HepG2 (cell line): ENCODE measurements around the gene ANKUB1. TPM values are rescaled to one million over a fixed set of nuclear protein-coding genes. Genes with fewer than 3 reads are reported as not detected.

Experiments used
- HNRNPUL1 ChIP-seq: fragments of 200-400 bp; formaldehyde crosslinking; IDR thresholded peaks from 2 replicates; pipeline ENCODE4 v1.6.1; 2017; ENCODE audit warnings: low read depth, mild to moderate bottlenecking, low read length, moderate library complexity
- PRDM15 ChIP-seq: sonication (generic); formaldehyde crosslinking; IDR thresholded peaks from 2 replicates; pipeline ENCODE4 v1.4.0; 2020; ENCODE audit warnings: missing genetic modification reagents
- TEAD3 ChIP-seq: optimal IDR thresholded peaks from 2 replicates; pipeline ENCODE3; 2016; ENCODE audit warnings: borderline replicate concordance
- ZFP36 ChIP-seq: fragments of 150-350 bp; IDR thresholded peaks from 2 replicates; pipeline ENCODE4 v1.6.1; 2018; ENCODE audit warnings: borderline replicate concordance, low read length, low read depth; ENCODE audit not compliant: partially characterized antibody
- ZNF17 ChIP-seq: sonication (generic); formaldehyde crosslinking; IDR thresholded peaks from 2 replicates; pipeline ENCODE4 v1.5.0; 2020; ENCODE audit warnings: mild to moderate bottlenecking, missing genetic modification reagents
- ZNF30 ChIP-seq: sonication (generic); formaldehyde crosslinking; IDR thresholded peaks from 2 replicates; pipeline ENCODE4 v1.5.0; 2020; ENCODE audit warnings: mild to moderate bottlenecking, missing genetic modification reagents
- ZNF484 ChIP-seq: sonication (generic); formaldehyde crosslinking; IDR thresholded peaks from 2 replicates; pipeline ENCODE4 v1.5.1; 2020; ENCODE audit warnings: mild to moderate bottlenecking, low read depth, missing genetic modification reagents, borderline replicate concordance
- ZNF557 ChIP-seq: sonication (generic); formaldehyde crosslinking; IDR thresholded peaks from 2 replicates; pipeline ENCODE4 v1.4.0; 2020; ENCODE audit warnings: missing genetic modification reagents
- ZNF674 ChIP-seq: sonication (generic); formaldehyde crosslinking; IDR thresholded peaks from 2 replicates; pipeline ENCODE4 v1.5.0; 2020; ENCODE audit warnings: low read depth, mild to moderate bottlenecking, missing genetic modification reagents
- ZSCAN22 ChIP-seq: sonication (generic); formaldehyde crosslinking; IDR thresholded peaks from 2 replicates; pipeline ENCODE4 v1.4.0; 2020; ENCODE audit warnings: mild to moderate bottlenecking, missing genetic modification reagents
- ZZZ3 ChIP-seq: sonication (generic); formaldehyde crosslinking; IDR thresholded peaks from 2 replicates; pipeline ENCODE4 v1.4.0; 2020; ENCODE audit warnings: missing genetic modification reagents, mild to moderate bottlenecking, borderline replicate concordance
- polyA plus RNA-seq, 8 experiments: library from polyadenylated mRNA; depleted of rRNA in 3 of 8; stranded (reverse) in 7 of 8; unstranded in 1 of 8; fragments of >200 nt; fragmentation: Illumina TruSeq in 4 of 8; extraction: Trizol in 4 of 8; gene quantifications; 2 replicates each; pipeline versions ENCODE4 v1.2.1 to v1.2.3, GENCODE V29; 2011 to 2016; ENCODE audit warnings: low read depth in 4 of 8, missing spikeins in 1 of 8, mixed read lengths in 1 of 8; ENCODE audit not compliant: insufficient read depth in 1 of 8
- total RNA-seq, 5 experiments: library from RNA; depleted of rRNA; stranded (reverse); fragments of >200 nt; fragmentation: Illumina TruSeq; extraction: Trizol; gene quantifications; 2 replicates each; pipeline ENCODE4 v1.2.3, GENCODE V29; 2016; ENCODE audit warnings: low read depth in 1 of 5
- TF ChIP-seq, protein P1 (sequence below): sonication (generic); formaldehyde crosslinking; IDR thresholded peaks from 2 replicates; pipeline ENCODE4 v1.5.0; 2020; ENCODE audit warnings: mild to moderate bottlenecking, missing genetic modification reagents
- TF ChIP-seq, protein P2 (sequence below): sonication (generic); formaldehyde crosslinking; IDR thresholded peaks from 2 replicates; pipeline ENCODE4 v1.5.1; 2020; ENCODE audit warnings: mild to moderate bottlenecking, missing genetic modification reagents
- TF ChIP-seq, protein P3 (sequence below), 2 experiments: sonication (generic) in 1 of 2; formaldehyde crosslinking in 1 of 2; IDR thresholded peaks; 2 replicates each; pipeline versions ENCODE4 v1.5.1 to v1.6.1; 2011 to 2020; ENCODE audit warnings: borderline replicate concordance in 1 of 2, low read depth in 1 of 2, low read length in 1 of 2, mild to moderate bottlenecking in 1 of 2, missing genetic modification reagents in 1 of 2, moderate library complexity in 1 of 2
- TF ChIP-seq, protein P4 (sequence below): IDR thresholded peaks from 2 replicates; pipeline ENCODE4 v1.6.1; 2016; ENCODE audit warnings: missing compliant biosample characterization, missing genetic modification reagents, borderline replicate concordance

The ANKUB1 gene
- total and polyA plus RNA-seq, 2 of the 13 experiments (the other 11 are each of a cell fraction or from before 2014, with no cell fraction given): not detected

DNA sequence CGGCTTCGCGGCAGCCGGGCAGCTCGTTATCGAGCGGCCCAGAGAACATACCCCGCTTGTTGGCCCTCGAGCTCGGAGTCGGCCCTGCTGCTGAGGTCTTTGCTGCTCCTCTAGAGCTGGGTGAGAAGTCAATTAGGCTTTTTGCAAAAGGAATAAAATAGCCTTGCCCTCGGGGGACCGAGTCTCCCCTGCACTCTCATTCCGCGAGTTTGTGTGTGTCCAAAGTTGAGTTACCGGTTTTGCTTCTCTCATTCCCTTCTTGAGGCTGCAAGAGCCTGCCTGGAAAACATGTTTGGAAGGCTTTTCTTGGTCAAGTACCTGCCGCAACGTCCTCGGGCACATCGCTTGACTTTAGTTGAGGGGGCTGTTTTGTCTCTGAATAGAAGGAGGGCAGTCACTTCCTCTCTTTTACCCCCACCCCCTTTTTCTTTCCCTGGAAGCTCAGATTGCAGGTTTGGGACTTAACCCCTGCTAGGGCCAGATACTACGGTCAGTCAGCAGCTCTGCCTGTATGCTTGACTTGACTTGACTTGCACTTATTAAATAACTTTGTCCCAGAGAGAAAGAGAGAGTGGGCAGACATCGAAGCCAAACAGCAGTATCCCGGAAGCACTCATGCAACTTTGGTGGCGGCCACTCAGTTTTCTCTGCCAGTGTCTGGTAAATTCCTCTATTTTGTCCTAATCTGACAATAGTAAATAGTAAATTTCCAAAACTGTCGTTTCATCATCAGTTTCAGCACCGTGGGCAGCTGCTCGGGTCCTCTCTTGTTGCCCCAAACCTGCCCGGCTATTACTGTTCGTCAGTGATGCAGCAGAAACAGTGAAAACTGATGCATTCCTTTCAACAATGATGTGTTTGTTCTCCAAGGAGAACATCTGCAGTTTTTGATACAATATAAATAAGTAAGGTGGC, 21.3 kb upstream of the ANKUB1 start (continued):
- TF ChIP-seq, protein P1, sequence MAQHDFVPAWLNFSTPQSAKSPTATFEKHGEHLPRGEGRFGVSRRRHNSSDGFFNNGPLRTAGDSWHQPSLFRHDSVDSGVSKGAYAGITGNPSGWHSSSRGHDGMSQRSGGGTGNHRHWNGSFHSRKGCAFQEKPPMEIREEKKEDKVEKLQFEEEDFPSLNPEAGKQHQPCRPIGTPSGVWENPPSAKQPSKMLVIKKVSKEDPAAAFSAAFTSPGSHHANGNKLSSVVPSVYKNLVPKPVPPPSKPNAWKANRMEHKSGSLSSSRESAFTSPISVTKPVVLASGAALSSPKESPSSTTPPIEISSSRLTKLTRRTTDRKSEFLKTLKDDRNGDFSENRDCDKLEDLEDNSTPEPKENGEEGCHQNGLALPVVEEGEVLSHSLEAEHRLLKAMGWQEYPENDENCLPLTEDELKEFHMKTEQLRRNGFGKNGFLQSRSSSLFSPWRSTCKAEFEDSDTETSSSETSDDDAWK (CRISPR knock-in tag): no peak
- TF ChIP-seq ZNF484 (CRISPR knock-in tag) (no peak), ZZZ3 (CRISPR knock-in tag) (0 out of 2 replicates have a peak, but pooled peaks have one; percentile 58), ZFP36 (no peak), PRDM15 (CRISPR knock-in tag) (no peak), ZNF674 (CRISPR knock-in tag) (no peak), ZNF557 (CRISPR knock-in tag) (no peak), ZNF30 (no peak), ZSCAN22 (CRISPR knock-in tag) (no peak), ZNF17 (CRISPR knock-in tag) (no peak), HNRNPUL1 (no peak), TEAD3 (CRISPR knock-in tag) (peak; percentile 39)
- TF ChIP-seq, protein P2, sequence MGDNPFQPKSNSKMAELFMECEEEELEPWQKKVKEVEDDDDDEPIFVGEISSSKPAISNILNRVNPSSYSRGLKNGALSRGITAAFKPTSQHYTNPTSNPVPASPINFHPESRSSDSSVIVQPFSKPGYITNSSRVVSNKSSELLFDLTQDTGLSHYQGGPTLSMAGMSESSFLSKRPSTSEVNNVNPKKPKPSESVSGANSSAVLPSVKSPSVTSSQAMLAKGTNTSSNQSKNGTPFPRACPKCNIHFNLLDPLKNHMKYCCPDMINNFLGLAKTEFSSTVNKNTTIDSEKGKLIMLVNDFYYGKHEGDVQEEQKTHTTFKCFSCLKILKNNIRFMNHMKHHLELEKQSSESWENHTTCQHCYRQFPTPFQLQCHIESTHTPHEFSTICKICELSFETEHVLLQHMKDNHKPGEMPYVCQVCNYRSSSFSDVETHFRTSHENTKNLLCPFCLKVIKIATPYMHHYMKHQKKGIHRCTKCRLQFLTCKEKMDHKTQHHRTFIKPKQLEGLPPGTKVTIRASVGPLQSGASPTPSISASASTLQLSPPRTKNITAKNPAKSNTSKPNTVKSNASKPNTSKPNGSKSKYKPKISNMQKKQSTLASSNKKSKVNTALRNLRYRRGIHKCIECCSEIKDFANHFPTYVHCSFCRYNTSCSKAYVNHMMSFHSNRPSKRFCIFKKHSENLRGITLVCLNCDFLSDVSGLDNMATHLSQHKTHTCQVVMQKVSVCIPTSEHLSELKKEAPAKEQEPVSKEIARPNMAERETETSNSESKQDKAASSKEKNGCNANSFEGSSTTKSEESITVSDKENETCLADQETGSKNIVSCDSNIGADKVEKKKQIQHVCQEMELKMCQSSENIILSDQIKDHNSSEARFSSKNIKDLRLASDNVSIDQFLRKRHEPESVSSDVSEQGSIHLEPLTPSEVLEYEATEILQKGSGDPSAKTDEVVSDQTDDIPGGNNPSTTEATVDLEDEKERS (CRISPR knock-in tag): no peak
- TF ChIP-seq, protein P3, sequence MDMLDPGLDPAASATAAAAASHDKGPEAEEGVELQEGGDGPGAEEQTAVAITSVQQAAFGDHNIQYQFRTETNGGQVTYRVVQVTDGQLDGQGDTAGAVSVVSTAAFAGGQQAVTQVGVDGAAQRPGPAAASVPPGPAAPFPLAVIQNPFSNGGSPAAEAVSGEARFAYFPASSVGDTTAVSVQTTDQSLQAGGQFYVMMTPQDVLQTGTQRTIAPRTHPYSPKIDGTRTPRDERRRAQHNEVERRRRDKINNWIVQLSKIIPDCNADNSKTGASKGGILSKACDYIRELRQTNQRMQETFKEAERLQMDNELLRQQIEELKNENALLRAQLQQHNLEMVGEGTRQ (IDR thresholded peaks at IDR 0.05; ENCODE audit: low read depth, low read length): no peak
- TF ChIP-seq, protein P3 (CRISPR knock-in tag; IDR thresholded peaks at IDR 0.05; ENCODE audit: borderline replicate concordance): no peak
- TF ChIP-seq, protein P4, sequence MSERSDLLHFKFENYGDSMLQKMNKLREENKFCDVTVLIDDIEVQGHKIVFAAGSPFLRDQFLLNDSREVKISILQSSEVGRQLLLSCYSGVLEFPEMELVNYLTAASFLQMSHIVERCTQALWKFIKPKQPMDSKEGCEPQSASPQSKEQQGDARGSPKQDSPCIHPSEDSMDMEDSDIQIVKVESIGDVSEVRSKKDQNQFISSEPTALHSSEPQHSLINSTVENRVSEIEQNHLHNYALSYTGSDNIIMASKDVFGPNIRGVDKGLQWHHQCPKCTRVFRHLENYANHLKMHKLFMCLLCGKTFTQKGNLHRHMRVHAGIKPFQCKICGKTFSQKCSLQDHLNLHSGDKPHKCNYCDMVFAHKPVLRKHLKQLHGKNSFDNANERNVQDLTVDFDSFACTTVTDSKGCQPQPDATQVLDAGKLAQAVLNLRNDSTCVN (CRISPR knock-in tag): no peak
